ENCODE data around the gene ME3.

- TF ChIP-seq EP300 (IDR thresholded peaks at IDR 0.05): no peak
- no peak for TF ChIP-seq POLR2A (IDR thresholded peaks at IDR 0.05)
- TF ChIP-seq, protein P1, sequence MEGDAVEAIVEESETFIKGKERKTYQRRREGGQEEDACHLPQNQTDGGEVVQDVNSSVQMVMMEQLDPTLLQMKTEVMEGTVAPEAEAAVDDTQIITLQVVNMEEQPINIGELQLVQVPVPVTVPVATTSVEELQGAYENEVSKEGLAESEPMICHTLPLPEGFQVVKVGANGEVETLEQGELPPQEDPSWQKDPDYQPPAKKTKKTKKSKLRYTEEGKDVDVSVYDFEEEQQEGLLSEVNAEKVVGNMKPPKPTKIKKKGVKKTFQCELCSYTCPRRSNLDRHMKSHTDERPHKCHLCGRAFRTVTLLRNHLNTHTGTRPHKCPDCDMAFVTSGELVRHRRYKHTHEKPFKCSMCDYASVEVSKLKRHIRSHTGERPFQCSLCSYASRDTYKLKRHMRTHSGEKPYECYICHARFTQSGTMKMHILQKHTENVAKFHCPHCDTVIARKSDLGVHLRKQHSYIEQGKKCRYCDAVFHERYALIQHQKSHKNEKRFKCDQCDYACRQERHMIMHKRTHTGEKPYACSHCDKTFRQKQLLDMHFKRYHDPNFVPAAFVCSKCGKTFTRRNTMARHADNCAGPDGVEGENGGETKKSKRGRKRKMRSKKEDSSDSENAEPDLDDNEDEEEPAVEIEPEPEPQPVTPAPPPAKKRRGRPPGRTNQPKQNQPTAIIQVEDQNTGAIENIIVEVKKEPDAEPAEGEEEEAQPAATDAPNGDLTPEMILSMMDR (IDR thresholded peaks at IDR 0.05): no peak
- no peak for TF ChIP-seq POLR2AphosphoS5 (IDR thresholded peaks at IDR 0.05)
Observed at GRCh38 chr11:86670181-86670580, 2.2 kb downstream of the ME3 start.

Data from gastroesophageal sphincter (tissue), 3 donors.